GM19455 (cell line): Measurements from ENCODE around the gene TLE6.
"Not testable (repeated sequence)": the region's sequence is repeated elsewhere in the genome, so short reads cannot be mapped to it uniquely, and the experiment has no call there.

ENCODE experiments used
- ATAC-seq: cut with Tn5 transposase; IDR thresholded peaks from one replicate; pipeline ENCODE4 v1.9.1; 2021; ENCODE audit not compliant: unreplicated experiment

TLE6 gene

GRCh38 chr19:3001235-3001800 is 24.0 kb downstream of the TLE6 start:
- ATAC-seq, result no peak

DNA sequence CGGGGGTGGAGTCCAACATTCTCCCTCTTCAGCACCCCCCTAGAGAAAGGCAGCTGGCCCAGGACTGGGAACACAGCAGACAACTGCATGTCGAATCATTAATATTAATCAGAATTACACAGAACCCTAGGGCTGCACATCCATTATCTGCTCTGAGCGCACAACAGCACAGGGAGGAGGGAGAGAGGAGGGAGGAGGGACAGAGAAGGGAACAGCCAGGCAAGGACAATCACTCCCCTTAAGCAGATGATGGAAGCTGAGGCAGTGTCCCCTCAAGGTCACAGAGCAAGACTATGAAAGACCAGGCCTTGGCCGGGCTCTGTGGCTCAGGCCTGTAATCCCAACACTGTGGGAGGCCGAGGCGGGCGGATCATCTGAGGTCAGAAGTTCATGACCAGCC is 25.7 kb downstream of the TLE6 start:
- no peak for ATAC-seq

GRCh38 chr19:3004522-3004921 is 27.2 kb downstream of the TLE6 start:
- no peak for ATAC-seq

GRCh38 chr19:3005345-3005744 is 28.0 kb downstream of the TLE6 start:
- ATAC-seq, result no peak

- no peak for ATAC-seq
These were observed 28.9 kb downstream of the TLE6 start for GRCh38 chr19:3006075-3006767.

GRCh38 chr19:3007975-3008374 is 30.6 kb downstream of the TLE6 start:
- ATAC-seq, result no peak

- ATAC-seq, result no peak
These were observed 31.6 kb downstream of the TLE6 start for GRCh38 chr19:3008994-3009393.

DNA sequence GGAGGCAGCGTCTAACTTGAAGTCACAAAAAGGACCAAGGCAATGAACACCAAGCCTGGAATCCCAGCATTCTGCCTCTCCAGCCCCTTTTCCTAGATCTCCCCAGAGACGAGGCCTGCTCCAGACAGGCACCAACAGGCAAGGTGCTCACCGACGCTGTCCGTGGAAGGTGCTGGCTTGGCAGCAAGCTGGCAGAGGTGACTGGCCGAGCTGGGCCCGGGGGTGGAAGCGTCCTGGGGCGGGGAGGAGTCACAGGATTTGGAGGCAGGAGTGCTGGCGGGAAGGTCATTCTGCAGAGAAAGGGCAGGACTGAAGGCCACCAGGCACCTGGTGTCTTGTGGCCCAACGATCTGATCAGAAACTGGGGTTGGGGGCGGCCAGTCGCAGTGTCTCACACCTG is 33.5 kb downstream of the TLE6 start:
- no peak for ATAC-seq

- ATAC-seq, result not testable (repeated sequence)
These were observed 34.7 kb downstream of the TLE6 start for GRCh38 chr19:3012059-3012458.

GRCh38 chr19:3012621-3013262 is 35.4 kb downstream of the TLE6 start:
- ATAC-seq, result no peak

- ATAC-seq, result no peak
These were observed 35.9 kb downstream of the TLE6 start for GRCh38 chr19:3013263-3013725.

DNA sequence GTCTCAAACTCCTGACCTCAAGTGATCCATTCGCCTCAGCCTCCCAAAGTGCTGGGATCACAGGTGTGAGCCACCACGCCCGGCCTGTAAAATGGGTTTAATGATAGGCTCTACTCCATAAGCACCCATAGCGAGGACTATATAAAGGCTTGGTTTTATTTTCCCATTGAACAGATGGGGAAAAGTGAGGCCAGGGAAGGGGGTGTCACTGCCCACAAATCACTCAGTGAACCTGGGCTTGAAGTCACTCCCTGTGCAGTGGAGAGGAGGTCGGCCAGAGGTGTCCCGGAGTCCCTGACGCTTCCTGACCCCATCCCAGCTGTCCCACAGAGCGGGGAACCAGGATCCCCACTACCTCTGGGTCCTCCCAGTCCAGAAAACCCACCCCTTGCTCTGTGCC is 36.8 kb downstream of the TLE6 start:
- no peak for ATAC-seq

GRCh38 chr19:3015126-3016057 is 38.0 kb downstream of the TLE6 start:
- ATAC-seq, result no peak

- no peak for ATAC-seq
These were observed 40.6 kb downstream of the TLE6 start for GRCh38 chr19:3017923-3018322.

- no peak for ATAC-seq
These were observed 42.0 kb downstream of the TLE6 start for GRCh38 chr19:3019211-3019854.

DNA sequence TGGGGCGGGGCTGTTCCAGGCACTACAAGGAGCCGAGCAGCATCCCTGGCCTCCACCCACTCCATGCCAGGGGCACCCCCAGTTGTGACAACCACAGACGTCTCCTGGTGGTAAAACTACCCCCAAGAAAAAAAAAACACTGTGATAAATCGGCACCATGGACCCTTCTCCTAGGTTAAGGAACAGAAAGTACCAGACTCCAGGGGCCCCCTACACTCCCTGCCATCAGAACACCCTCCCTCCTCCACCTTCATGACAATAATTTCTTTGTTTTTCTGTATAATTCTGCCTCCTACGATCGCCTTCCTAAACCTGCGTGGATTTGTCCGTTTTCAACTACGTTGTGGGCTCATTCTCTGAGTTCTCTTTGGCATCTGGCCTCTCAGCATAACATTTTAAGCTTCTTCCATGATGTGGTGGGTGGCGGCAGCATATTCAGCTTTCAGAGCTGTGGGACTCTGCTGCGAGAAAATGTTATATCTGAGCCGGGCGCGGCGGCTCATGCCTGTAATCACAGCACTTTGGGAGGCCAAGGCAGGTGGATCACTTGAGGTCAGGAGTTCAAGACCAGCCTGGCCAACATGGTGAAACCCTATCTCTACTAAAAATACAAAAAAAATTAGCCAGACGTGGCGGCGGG is 43.1 kb downstream of the TLE6 start:
- ATAC-seq, result no peak

- no peak for ATAC-seq
These were observed 47.1 kb downstream of the TLE6 start for GRCh38 chr19:3024509-3024869.

- no peak for ATAC-seq
These were observed 47.6 kb downstream of the TLE6 start for GRCh38 chr19:3024870-3025548.

DNA sequence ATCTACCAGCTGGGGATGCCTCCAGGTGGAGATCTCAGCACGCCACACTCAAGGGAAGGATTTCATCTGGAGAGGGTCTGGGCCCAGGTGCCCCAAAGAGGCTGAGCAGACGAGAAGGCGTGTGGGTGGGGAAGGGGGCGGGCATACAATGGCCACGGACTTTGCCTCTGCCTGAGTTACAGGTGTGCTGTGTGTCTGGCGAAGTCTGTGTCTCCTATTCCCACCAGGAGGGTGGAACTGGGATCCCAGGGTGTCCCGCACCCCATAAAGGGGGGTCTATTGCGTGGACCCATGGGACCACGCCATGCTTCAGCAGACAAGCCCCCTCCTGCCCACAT is 48.2 kb downstream of the TLE6 start:
- ATAC-seq, result no peak

DNA sequence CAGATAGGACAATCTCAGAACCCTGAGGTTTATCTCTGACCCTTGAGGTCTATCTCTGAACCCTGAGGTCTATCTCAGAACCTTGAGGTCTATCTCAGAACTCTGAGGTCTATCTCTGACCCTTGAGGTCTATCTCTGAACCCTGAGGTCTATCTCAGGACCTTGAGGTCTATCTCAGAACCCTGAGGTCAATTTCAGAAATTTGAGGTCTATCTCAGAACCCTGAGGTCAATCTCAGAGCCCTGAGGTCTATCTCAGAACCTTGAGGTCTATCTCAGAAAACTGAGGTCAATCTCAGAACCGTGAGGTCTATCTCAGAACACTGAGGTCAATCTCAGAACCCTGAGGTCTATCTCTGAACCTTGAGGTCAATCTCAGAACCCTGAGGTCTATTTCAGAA is 49.4 kb downstream of the TLE6 start:
- ATAC-seq, result no peak
